Measurements from ENCODE around the gene PRKN. TPM values are rescaled to one million over a fixed set of nuclear protein-coding genes. Genes with fewer than 3 reads are reported as not detected.
"Not testable (repeated sequence)": the region's sequence is repeated elsewhere in the genome, so short reads cannot be mapped to it uniquely, and the experiment has no call there.

PRKN gene
- total RNA-seq, 1 donor from 2014 or later: 5.9 TPM

- no peak for DNase-seq
These were observed 1385.5 kb downstream of the PRKN start for GRCh38 chr6:161342039-161342438.

GRCh38 chr6:161341638-161342037 is 1385.9 kb downstream of the PRKN start:
- no peak for DNase-seq

- no peak for DNase-seq
These were observed 1389.6 kb downstream of the PRKN start for GRCh38 chr6:161338015-161338414.

- DNase-seq: no peak
These were observed 1391.1 kb downstream of the PRKN start for GRCh38 chr6:161336479-161336878.

- DNase-seq: no peak
These were observed 1394.2 kb downstream of the PRKN start for GRCh38 chr6:161333410-161333809.

GRCh38 chr6:161331402-161332081 is 1396.0 kb downstream of the PRKN start:
- not testable (repeated sequence) for DNase-seq

- DNase-seq: no peak
These were observed 1400.1 kb downstream of the PRKN start for GRCh38 chr6:161327360-161327953.

- DNase-seq: peak; percentile 54
These were observed 1408.3 kb downstream of the PRKN start for GRCh38 chr6:161319231-161319630.

GRCh38 chr6:161318456-161318855 is 1409.1 kb downstream of the PRKN start:
- DNase-seq: peak; percentile 47

GRCh38 chr6:161316531-161316930 is 1411.0 kb downstream of the PRKN start:
- DNase-seq: no peak

GRCh38 chr6:161315246-161315917 is 1412.2 kb downstream of the PRKN start:
- not testable (repeated sequence) for DNase-seq

GRCh38 chr6:161314541-161315245 is 1412.9 kb downstream of the PRKN start:
- not testable (repeated sequence) for DNase-seq

GRCh38 chr6:161313940-161314509 is 1413.5 kb downstream of the PRKN start:
- no peak for DNase-seq

GRCh38 chr6:161313475-161313874 is 1414.1 kb downstream of the PRKN start:
- not testable (repeated sequence) for DNase-seq

GRCh38 chr6:161309774-161310173 is 1417.8 kb downstream of the PRKN start:
- DNase-seq: not testable (repeated sequence)

- DNase-seq: no peak
These were observed 1419.4 kb downstream of the PRKN start for GRCh38 chr6:161308075-161308655.

- DNase-seq: no peak
These were observed 1421.7 kb downstream of the PRKN start for GRCh38 chr6:161305860-161306259.

- DNase-seq: no peak
These were observed 1423.8 kb downstream of the PRKN start for GRCh38 chr6:161303628-161304340.

- DNase-seq: no peak
These were observed 1424.6 kb downstream of the PRKN start for GRCh38 chr6:161302949-161303348.

GRCh38 chr6:161301338-161301737 is 1426.2 kb downstream of the PRKN start:
- DNase-seq: no peak

- no peak for DNase-seq
These were observed 1426.7 kb downstream of the PRKN start for GRCh38 chr6:161300823-161301222.

Data from occipital lobe (tissue), 2 donors.